GM12878 (cell line): Measurements from ENCODE around the gene ACTA2. TPM values are rescaled to one million over a fixed set of nuclear protein-coding genes. Genes with fewer than 3 reads are reported as not detected.
A peak's percentile ranks its signal among the peaks of the same experiment; 100 is the strongest.

Experiments
- BHLHE40 ChIP-seq, 2 experiments: fragments of 450-650 bp in 1 of 2; IDR thresholded peaks; 2 replicates each; pipeline ENCODE4 v1.6.1; 2011 to 2017; ENCODE audit warnings: low read depth in 2 of 2, borderline replicate concordance in 1 of 2, improper control_type of control experiment in 1 of 2, low read length in 1 of 2, mild to moderate bottlenecking in 1 of 2
- BRCA1 ChIP-seq: IDR thresholded peaks from 2 replicates; pipeline ENCODE4 v1.6.1; 2011; ENCODE audit warnings: low read depth, low read length, improper control_type of control experiment
- FOXK2 ChIP-seq: fragments of 450-650 bp; IDR thresholded peaks from 2 replicates; pipeline ENCODE4 v1.6.1; 2017; ENCODE audit warnings: mild to moderate bottlenecking, moderate library complexity
- GABPA ChIP-seq: IDR thresholded peaks from 2 replicates; pipeline ENCODE4 v1.6.1; 2014; ENCODE audit warnings: antibody characterized with exemption, low read depth, mild to moderate bottlenecking, inconsistent platforms
- IKZF2 ChIP-seq, 2 experiments: fragments of 450-650 bp; IDR thresholded peaks; 2 replicates each; pipeline ENCODE4 v1.6.1; 2017; ENCODE audit warnings: mild to moderate bottlenecking in 2 of 2, moderate library complexity in 2 of 2
- JUNB ChIP-seq: IDR thresholded peaks from 2 replicates; pipeline ENCODE4 v1.6.1; 2016; ENCODE audit warnings: antibody characterized with exemption, mild to moderate bottlenecking
- NFYA ChIP-seq: IDR thresholded peaks from 2 replicates; pipeline ENCODE4 v1.6.1; 2011; ENCODE audit warnings: low read depth, mild to moderate bottlenecking, low read length, improper control_type of control experiment, borderline replicate concordance
- SIX5 ChIP-seq: IDR thresholded peaks from 2 replicates; pipeline ENCODE4 v1.6.1; 2011; ENCODE audit warnings: mild to moderate bottlenecking, low read depth, low read length, moderate library complexity; ENCODE audit not compliant: severe bottlenecking
- SUPT20H ChIP-seq: IDR thresholded peaks from 2 replicates; pipeline ENCODE4 v1.6.1; 2011; ENCODE audit warnings: low read depth, mild to moderate bottlenecking, low read length, moderate library complexity, borderline replicate concordance; ENCODE audit not compliant: control insufficient read depth
- ZBED1 ChIP-seq: IDR thresholded peaks from 2 replicates; pipeline ENCODE4 v1.6.1; 2016; ENCODE audit warnings: borderline replicate concordance
- ZBTB11 ChIP-seq: fragments of 450-650 bp; formaldehyde crosslinking; IDR thresholded peaks from 2 replicates; pipeline ENCODE4 v1.5.0; 2022; ENCODE audit warnings: mild to moderate bottlenecking, missing genetic modification characterization
- ZBTB40 ChIP-seq: fragments of 450-650 bp; IDR thresholded peaks from 2 replicates; pipeline ENCODE4 v1.6.1; 2016; ENCODE audit warnings: mild to moderate bottlenecking, moderate library complexity, borderline replicate concordance
- polyA plus RNA-seq, 11 experiments: library from polyadenylated mRNA; depleted of rRNA in 4 of 11; unstranded in 6 of 11; stranded (reverse) in 5 of 11; fragments of >200 nt; fragmentation: Nextera tagmentation in 4 of 11; fragmentation: Illumina TruSeq in 1 of 11; extraction: Ambion mirVana in 4 of 11; extraction: Trizol in 1 of 11; gene quantifications; 1 replicate in 1 of 11; 2 replicates in 10 of 11; pipeline versions ENCODE4 v1.2.1 to v1.2.3, GENCODE V29; 2011 to 2016; ENCODE audit warnings: inconsistent platforms in 2 of 11, missing spikeins in 2 of 11, low read depth in 1 of 11
- total RNA-seq, 4 experiments: library from RNA; depleted of rRNA in 3 of 4; stranded (reverse); fragments of >200 nt in 3 of 4; fragmentation: Illumina TruSeq in 1 of 4; extraction: Trizol in 1 of 4; gene quantifications; 2 replicates each; pipeline versions ENCODE4 v1.2.1 to v1.2.3, GENCODE V29; 2013 to 2021
- TF ChIP-seq, protein P1 (sequence below): IDR thresholded peaks from 2 replicates; pipeline ENCODE4 v1.6.1; 2012; ENCODE audit warnings: improper control_type of control experiment, low read depth, low read length; ENCODE audit not compliant: insufficient replicate concordance
- TF ChIP-seq, protein P2 (sequence below): fragments of 450-650 bp; IDR thresholded peaks from 2 replicates; pipeline ENCODE4 v1.6.1; 2016; ENCODE audit warnings: mild to moderate bottlenecking

Gene ACTA2
- total and polyA plus RNA-seq, 10 of the 15 experiments (the other 5 are each of a cell fraction or from before 2014, with no cell fraction given), result 7.4 to 78.2 (median 32.4) TPM

DNA sequence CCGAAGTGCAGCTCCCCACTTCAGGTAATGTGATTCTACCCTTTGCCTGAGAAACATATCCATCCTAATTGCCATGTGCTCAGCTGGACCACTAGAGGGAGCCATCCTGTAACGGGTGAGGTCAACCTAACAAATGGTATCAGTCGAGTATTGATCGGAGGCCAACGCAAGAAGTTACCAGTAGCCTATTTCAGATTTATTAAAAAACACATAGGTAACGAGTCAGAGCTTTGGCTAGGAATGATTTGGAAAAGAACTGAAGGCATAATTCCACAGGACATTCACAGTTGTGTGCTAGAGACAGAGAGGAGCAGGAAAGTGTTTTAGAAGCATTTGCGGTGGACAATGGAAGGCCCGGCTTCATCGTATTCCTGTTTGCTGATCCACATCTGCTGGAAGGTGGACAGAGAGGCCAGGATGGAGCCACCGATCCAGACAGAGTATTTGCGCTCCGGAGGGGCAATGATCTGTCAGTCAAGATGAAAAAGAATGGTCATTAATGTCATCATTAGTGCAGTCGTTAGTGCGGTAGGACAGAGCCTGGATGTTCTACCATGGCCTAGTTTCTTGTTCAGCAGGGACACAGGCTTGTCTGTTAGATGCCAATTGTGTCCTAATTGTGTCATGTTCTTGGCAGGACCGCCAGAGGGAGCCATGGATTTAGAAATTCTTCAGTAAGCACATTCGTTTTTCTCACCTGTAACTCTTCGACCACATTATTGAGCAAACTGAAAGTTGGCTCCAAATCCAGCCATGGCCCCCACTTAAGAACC, 17.5 kb downstream of the ACTA2 start (continued):
- no peak for TF ChIP-seq ZBTB40
- no peak for TF ChIP-seq BRCA1
- no peak for TF ChIP-seq ZBED1
- TF ChIP-seq SIX5, result no peak
- TF ChIP-seq SUPT20H, result no peak
- TF ChIP-seq, protein P1, sequence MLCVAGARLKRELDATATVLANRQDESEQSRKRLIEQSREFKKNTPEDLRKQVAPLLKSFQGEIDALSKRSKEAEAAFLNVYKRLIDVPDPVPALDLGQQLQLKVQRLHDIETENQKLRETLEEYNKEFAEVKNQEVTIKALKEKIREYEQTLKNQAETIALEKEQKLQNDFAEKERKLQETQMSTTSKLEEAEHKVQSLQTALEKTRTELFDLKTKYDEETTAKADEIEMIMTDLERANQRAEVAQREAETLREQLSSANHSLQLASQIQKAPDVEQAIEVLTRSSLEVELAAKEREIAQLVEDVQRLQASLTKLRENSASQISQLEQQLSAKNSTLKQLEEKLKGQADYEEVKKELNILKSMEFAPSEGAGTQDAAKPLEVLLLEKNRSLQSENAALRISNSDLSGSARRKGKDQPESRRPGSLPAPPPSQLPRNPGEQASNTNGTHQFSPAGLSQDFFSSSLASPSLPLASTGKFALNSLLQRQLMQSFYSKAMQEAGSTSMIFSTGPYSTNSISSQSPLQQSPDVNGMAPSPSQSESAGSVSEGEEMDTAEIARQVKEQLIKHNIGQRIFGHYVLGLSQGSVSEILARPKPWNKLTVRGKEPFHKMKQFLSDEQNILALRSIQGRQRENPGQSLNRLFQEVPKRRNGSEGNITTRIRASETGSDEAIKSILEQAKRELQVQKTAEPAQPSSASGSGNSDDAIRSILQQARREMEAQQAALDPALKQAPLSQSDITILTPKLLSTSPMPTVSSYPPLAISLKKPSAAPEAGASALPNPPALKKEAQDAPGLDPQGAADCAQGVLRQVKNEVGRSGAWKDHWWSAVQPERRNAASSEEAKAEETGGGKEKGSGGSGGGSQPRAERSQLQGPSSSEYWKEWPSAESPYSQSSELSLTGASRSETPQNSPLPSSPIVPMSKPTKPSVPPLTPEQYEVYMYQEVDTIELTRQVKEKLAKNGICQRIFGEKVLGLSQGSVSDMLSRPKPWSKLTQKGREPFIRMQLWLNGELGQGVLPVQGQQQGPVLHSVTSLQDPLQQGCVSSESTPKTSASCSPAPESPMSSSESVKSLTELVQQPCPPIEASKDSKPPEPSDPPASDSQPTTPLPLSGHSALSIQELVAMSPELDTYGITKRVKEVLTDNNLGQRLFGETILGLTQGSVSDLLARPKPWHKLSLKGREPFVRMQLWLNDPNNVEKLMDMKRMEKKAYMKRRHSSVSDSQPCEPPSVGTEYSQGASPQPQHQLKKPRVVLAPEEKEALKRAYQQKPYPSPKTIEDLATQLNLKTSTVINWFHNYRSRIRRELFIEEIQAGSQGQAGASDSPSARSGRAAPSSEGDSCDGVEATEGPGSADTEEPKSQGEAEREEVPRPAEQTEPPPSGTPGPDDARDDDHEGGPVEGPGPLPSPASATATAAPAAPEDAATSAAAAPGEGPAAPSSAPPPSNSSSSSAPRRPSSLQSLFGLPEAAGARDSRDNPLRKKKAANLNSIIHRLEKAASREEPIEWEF, result peak; percentile 87
- TF ChIP-seq, protein P2, sequence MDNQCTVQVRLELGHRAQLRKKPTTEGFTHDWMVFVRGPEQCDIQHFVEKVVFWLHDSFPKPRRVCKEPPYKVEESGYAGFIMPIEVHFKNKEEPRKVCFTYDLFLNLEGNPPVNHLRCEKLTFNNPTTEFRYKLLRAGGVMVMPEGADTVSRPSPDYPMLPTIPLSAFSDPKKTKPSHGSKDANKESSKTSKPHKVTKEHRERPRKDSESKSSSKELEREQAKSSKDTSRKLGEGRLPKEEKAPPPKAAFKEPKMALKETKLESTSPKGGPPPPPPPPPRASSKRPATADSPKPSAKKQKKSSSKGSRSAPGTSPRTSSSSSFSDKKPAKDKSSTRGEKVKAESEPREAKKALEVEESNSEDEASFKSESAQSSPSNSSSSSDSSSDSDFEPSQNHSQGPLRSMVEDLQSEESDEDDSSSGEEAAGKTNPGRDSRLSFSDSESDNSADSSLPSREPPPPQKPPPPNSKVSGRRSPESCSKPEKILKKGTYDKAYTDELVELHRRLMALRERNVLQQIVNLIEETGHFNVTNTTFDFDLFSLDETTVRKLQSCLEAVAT, result 0 out of 2 replicates have a peak, but pooled peaks have one; percentile 41
- no peak; a peak in 2 of 4 replicates for TF ChIP-seq IKZF2 (IDR thresholded peaks at IDR 0.05)
- no peak for TF ChIP-seq ZBTB11 (CRISPR knock-in tag)
- no peak for TF ChIP-seq FOXK2
- TF ChIP-seq JUNB, result no peak
- TF ChIP-seq BHLHE40 (IDR thresholded peaks at IDR 0.05; ENCODE audit: borderline replicate concordance in 1 of 2, low read depth in 2 of 2, low read length in 1 of 2), result no peak
- TF ChIP-seq NFYA, result no peak
- no peak for TF ChIP-seq GABPA
